HEK293 (cell line): ENCODE measurements around the gene DRAP1.
A peak's percentile ranks its signal among the peaks of the same experiment; 100 is the strongest.

Source experiments
- CTCF ChIA-PET: fragments of 350-600 bp; formaldehyde crosslinking; extraction: SDS; loops from one replicate; lab custom pipeline; 2021; ENCODE audit warnings: antibody characterized with exemption; lab: Yijun Ruan, JAX
- POLR2A ChIA-PET: fragments of 300-600 bp; formaldehyde crosslinking; extraction: SDS; loops from one replicate; lab custom pipeline; 2020; ENCODE audit warnings: antibody characterized with exemption, inconsistent platforms; lab: Yijun Ruan, JAX
- H3K27ac ChIP-seq: fragments of 200-500 bp; sonication (Bioruptor generic); 2 replicates; pipeline ENCODE4 v1.5.1; 2014; ENCODE audit warnings: low read depth, low read length, control low read depth, inconsistent platforms; ENCODE audit errors: extremely low read depth
- H3K36me3 ChIP-seq, 2 experiments: fragments of 200-500 bp in 1 of 2; sonication (Bioruptor generic) in 1 of 2; 1 replicate in 1 of 2; 2 replicates in 1 of 2; pipeline ENCODE4 v1.5.1; 2014 to 2017; ENCODE audit warnings: inconsistent platforms in 2 of 2, low read length in 2 of 2; ENCODE audit not compliant: control insufficient read depth in 2 of 2, insufficient read depth in 1 of 2
- H3K4me1 ChIP-seq: fragments of 200-500 bp; sonication (Bioruptor generic); 2 replicates; pipeline ENCODE4 v1.5.1; 2014; ENCODE audit warnings: mild to moderate bottlenecking, low read length, inconsistent platforms; ENCODE audit not compliant: control insufficient read depth, insufficient read depth
- H3K4me3 ChIP-seq: 2 replicates; pipeline ENCODE4 v1.5.1; 2011; ENCODE audit warnings: low read depth, mild to moderate bottlenecking, control low read depth, low read length, moderate library complexity
- H3K9me3 ChIP-seq: fragments of 200-500 bp; sonication (Bioruptor generic); 2 replicates; pipeline ENCODE4 v1.5.1; 2014; ENCODE audit warnings: low read depth, low read length, inconsistent platforms; ENCODE audit not compliant: control insufficient read depth, insufficient read depth
- EGR2 ChIP-seq: fragments of 450-650 bp; formaldehyde crosslinking; IDR thresholded peaks from 2 replicates; pipeline ENCODE4 v1.5.1; 2016; ENCODE audit warnings: low read depth, missing biosample characterization, missing genetic modification characterization
- IKZF3 ChIP-seq: fragments of 450-650 bp; IDR thresholded peaks from 2 replicates; pipeline ENCODE4 v1.5.0; 2018; ENCODE audit warnings: missing biosample characterization, mild to moderate bottlenecking, missing genetic modification characterization, moderate library complexity
- KLF1 ChIP-seq: fragments of 450-650 bp; formaldehyde crosslinking; IDR thresholded peaks from 2 replicates; pipeline ENCODE4 v1.5.1; 2016; ENCODE audit warnings: missing biosample characterization, missing genetic modification characterization
- KLF9 ChIP-seq: fragments of 450-650 bp; formaldehyde crosslinking; IDR thresholded peaks from 2 replicates; pipeline ENCODE4 v1.5.1; 2016; ENCODE audit warnings: missing biosample characterization, missing genetic modification characterization, low read depth
- MYNN ChIP-seq: fragments of 450-650 bp; formaldehyde crosslinking; IDR thresholded peaks from 2 replicates; pipeline ENCODE4 v1.5.1; 2016; ENCODE audit warnings: missing biosample characterization, missing genetic modification characterization, borderline replicate concordance
- PRDM6 ChIP-seq: fragments of 450-650 bp; formaldehyde crosslinking; IDR thresholded peaks from 2 replicates; pipeline ENCODE4 v1.5.1; 2017; ENCODE audit warnings: missing biosample characterization, missing genetic modification characterization
- SALL2 ChIP-seq: fragments of 450-650 bp; formaldehyde crosslinking; IDR thresholded peaks from 2 replicates; pipeline ENCODE4 v1.5.0; 2017; ENCODE audit warnings: missing biosample characterization, mild to moderate bottlenecking, missing genetic modification characterization, borderline replicate concordance
- ZFHX2 ChIP-seq: fragments of 450-650 bp; formaldehyde crosslinking; conservative IDR thresholded peaks from 2 replicates; pipeline ENCODE4 v1.5.1; 2016; ENCODE audit warnings: missing biosample characterization, missing genetic modification characterization
- ZNF121 ChIP-seq: fragments of 450-650 bp; formaldehyde crosslinking; IDR thresholded peaks from 2 replicates; pipeline ENCODE4 v1.5.1; 2016; ENCODE audit warnings: missing biosample characterization, missing genetic modification characterization
- ZNF202 ChIP-seq: fragments of 450-650 bp; formaldehyde crosslinking; IDR thresholded peaks from 2 replicates; pipeline ENCODE4 v1.5.1; 2016; ENCODE audit warnings: missing biosample characterization, missing genetic modification characterization, borderline replicate concordance
- ZNF341 ChIP-seq: fragments of 450-650 bp; formaldehyde crosslinking; IDR thresholded peaks from 2 replicates; pipeline ENCODE4; 2016; ENCODE audit warnings: low read depth, missing biosample characterization, missing genetic modification characterization
- ZNF473 ChIP-seq: fragments of 450-650 bp; formaldehyde crosslinking; IDR thresholded peaks from 2 replicates; pipeline ENCODE4 v1.5.1; 2017; ENCODE audit warnings: missing biosample characterization, missing genetic modification characterization
- ZNF76 ChIP-seq: fragments of 450-650 bp; formaldehyde crosslinking; IDR thresholded peaks from 2 replicates; pipeline ENCODE4; 2016; ENCODE audit warnings: low read depth, missing biosample characterization, missing genetic modification characterization, borderline replicate concordance
- ZNF768 ChIP-seq: fragments of 450-650 bp; formaldehyde crosslinking; IDR thresholded peaks from 2 replicates; pipeline ENCODE4 v1.5.1; 2018; ENCODE audit warnings: missing biosample characterization, mild to moderate bottlenecking, missing genetic modification characterization
- TF ChIP-seq, protein P1 (sequence below): fragments of 450-650 bp; formaldehyde crosslinking; IDR thresholded peaks from 2 replicates; pipeline ENCODE4 v1.5.1; 2016; ENCODE audit warnings: missing biosample characterization, missing genetic modification characterization, borderline replicate concordance
- TF ChIP-seq, protein P2 (sequence below): fragments of 450-650 bp; formaldehyde crosslinking; IDR thresholded peaks from 2 replicates; pipeline ENCODE4 v1.5.1; 2017; ENCODE audit warnings: missing biosample characterization, mild to moderate bottlenecking, missing genetic modification characterization, moderate library complexity
- TF ChIP-seq, protein P3 (sequence below): fragments of 450-650 bp; formaldehyde crosslinking; IDR thresholded peaks from 2 replicates; pipeline ENCODE4 v1.5.1; 2016; ENCODE audit warnings: missing biosample characterization, missing genetic modification characterization

Gene DRAP1

DNA sequence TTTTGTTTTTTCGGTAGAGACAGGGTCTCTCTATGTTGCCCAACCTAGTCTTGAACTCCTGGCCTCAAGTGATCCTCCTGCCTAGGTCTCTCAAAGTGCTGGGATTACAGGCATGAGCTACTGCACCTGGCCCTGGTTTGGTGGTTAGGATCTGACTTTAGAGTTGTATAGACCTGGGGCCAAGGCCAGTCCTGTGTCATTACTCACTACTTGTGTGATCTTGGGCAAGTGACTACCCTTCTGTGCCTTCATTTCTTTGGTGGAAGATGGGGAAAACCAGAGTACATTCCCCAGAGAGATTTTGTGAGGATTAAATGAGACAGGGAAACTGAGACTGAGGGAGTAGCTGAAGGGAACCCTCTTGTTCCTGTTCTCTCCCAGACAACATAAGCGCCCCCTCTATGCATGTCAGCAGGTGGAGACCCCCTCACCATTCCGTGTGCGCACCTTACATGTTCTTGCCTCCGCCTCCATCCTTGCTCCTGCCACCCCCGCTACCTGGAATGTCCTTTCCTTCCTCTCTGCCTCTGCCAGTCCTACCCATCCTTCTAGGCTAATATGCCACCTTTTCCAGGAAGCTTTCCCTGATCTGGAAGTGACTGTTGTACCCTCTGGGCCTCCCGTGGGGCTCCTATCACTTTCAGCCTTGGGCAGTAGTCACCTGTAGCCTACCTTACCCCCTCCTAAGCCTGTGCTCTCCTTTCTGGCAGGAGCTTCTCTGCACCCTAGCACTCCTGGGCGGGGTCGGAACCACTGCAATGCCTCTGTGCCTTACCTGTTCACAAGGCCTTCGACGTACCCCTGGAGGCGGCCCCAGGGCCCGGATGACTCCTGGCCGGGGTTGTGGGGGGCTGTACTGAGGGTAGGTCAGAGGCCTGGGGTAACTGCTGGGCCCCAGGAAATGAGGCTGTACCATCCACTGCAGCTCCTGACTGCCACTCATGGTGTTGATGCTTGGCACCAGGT, 22.9 kb upstream of the DRAP1 start (continued):
- TF ChIP-seq PRDM6: no peak

DNA sequence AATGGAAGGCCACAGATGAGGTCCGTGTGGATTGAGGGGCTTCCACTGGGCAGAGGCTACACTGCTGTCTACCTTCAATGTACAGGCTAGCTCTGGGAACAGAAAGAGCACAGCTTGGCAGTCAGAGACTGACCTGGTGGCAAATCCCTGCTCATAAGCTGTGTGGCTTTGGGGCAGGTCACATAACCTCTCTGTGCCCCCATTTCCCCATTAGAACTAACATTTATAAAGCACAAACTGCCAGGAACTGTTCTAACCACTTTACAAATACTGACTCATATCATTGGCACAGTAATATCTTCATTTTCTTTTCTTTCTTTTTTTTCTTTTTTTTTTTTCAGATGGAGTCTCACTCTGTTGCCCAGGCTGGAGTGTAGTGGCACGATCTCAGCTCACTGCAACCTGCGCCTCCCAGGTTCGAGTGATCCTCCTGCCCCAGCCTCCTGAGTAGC, 22.2 kb upstream of the DRAP1 start:
- no peak overlapping the region for H3K27ac ChIP-seq
- ChIA-PET CTCF (interaction anchor here (0.5 to 3.5 kb wide), 6 partner anchors 8 to 96 kb away, joined by 3 to 36 read pairs (median 4); partner anchors contain the start of genes CCDC85B, FIBP and MUS81), POLR2A (interaction anchor here (0.6 to 1.0 kb wide), 2 partner anchors 9 to 14 kb away, joined by 3 read pairs; partner anchors contain the start of gene FIBP)
- H3K4me3 ChIP-seq: no peak overlapping the region
- no peak for TF ChIP-seq ZNF473 (tag by site-specific recombination)
- TF ChIP-seq ZNF768 (tag by site-specific recombination): 0 out of 2 replicates have a peak, but pooled peaks have one; percentile 29
- no peak for TF ChIP-seq KLF9
- TF ChIP-seq, protein P1, sequence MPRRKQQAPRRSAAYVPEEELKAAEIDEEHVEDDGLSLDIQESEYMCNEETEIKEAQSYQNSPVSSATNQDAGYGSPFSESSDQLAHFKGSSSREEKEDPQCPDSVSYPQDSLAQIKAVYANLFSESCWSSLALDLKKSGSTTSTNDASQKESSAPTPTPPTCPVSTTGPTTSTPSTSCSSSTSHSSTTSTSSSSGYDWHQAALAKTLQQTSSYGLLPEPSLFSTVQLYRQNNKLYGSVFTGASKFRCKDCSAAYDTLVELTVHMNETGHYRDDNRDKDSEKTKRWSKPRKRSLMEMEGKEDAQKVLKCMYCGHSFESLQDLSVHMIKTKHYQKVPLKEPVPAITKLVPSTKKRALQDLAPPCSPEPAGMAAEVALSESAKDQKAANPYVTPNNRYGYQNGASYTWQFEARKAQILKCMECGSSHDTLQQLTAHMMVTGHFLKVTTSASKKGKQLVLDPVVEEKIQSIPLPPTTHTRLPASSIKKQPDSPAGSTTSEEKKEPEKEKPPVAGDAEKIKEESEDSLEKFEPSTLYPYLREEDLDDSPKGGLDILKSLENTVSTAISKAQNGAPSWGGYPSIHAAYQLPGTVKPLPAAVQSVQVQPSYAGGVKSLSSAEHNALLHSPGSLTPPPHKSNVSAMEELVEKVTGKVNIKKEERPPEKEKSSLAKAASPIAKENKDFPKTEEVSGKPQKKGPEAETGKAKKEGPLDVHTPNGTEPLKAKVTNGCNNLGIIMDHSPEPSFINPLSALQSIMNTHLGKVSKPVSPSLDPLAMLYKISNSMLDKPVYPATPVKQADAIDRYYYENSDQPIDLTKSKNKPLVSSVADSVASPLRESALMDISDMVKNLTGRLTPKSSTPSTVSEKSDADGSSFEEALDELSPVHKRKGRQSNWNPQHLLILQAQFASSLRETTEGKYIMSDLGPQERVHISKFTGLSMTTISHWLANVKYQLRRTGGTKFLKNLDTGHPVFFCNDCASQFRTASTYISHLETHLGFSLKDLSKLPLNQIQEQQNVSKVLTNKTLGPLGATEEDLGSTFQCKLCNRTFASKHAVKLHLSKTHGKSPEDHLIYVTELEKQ (tag by site-specific recombination): no peak
- TF ChIP-seq ZNF202 (tag by site-specific recombination): no peak
- peak; percentile 56; the same call in 1 of the 2 replicates for TF ChIP-seq ZNF121 (tag by site-specific recombination)
- TF ChIP-seq MYNN (tag by site-specific recombination): no peak
- no peaks in the 10 kb centered on the region for H3K4me1 ChIP-seq
- no peaks in the 10 kb centered on the region for H3K9me3 ChIP-seq
- peaks cover 0 to 3% of the 10 kb centered on the region in 2 experiments; a peak in 1 of 3 replicates for H3K36me3 ChIP-seq

- peak overlapping the region; percentile 25; the same call in 1 of the 2 replicates for H3K27ac ChIP-seq
- ChIA-PET CTCF (interaction anchor here (0.6 to 3.5 kb wide), 8 partner anchors 8 to 280 kb away, joined by 3 to 36 read pairs (median 6); partner anchors contain the start of genes CCDC85B, FIBP and MUS81), POLR2A (interaction anchor here (0.7 to 4.9 kb wide), 2 partner anchors 9 to 787 kb away, joined by 3 to 74 read pairs; partner anchors contain the start of genes CCDC85B, FIBP and TM7SF2)
- H3K4me1 ChIP-seq: no peaks in the 10 kb centered on the region
- H3K36me3 ChIP-seq: peaks cover 0 to 3% of the 10 kb centered on the region in 2 experiments; a peak in 1 of 3 replicates
- TF ChIP-seq KLF1 (no peak), ZNF76 (tag by site-specific recombination) (peak; percentile 92), ZFHX2 (tag by site-specific recombination) (peak; percentile 53), ZNF341 (tag by site-specific recombination) (0 out of 2 replicates have a peak, but pooled peaks have one; percentile 25), SALL2 (tag by site-specific recombination) (no peak), IKZF3 (tag by site-specific recombination) (peak; percentile 82; the same call in 1 of the 2 replicates), EGR2 (tag by site-specific recombination) (0 out of 2 replicates have a peak, but pooled peaks have one; percentile 17)
- TF ChIP-seq, protein P2, sequence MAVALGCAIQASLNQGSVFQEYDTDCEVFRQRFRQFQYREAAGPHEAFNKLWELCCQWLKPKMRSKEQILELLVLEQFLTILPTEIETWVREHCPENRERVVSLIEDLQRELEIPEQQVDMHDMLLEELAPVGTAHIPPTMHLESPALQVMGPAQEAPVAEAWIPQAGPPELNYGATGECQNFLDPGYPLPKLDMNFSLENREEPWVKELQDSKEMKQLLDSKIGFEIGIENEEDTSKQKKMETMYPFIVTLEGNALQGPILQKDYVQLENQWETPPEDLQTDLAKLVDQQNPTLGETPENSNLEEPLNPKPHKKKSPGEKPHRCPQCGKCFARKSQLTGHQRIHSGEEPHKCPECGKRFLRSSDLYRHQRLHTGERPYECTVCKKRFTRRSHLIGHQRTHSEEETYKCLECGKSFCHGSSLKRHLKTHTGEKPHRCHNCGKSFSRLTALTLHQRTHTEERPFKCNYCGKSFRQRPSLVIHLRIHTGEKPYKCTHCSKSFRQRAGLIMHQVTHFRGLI (tag by site-specific recombination): peak; percentile 44; the same call in 1 of the 2 replicates
- TF ChIP-seq, protein P3, sequence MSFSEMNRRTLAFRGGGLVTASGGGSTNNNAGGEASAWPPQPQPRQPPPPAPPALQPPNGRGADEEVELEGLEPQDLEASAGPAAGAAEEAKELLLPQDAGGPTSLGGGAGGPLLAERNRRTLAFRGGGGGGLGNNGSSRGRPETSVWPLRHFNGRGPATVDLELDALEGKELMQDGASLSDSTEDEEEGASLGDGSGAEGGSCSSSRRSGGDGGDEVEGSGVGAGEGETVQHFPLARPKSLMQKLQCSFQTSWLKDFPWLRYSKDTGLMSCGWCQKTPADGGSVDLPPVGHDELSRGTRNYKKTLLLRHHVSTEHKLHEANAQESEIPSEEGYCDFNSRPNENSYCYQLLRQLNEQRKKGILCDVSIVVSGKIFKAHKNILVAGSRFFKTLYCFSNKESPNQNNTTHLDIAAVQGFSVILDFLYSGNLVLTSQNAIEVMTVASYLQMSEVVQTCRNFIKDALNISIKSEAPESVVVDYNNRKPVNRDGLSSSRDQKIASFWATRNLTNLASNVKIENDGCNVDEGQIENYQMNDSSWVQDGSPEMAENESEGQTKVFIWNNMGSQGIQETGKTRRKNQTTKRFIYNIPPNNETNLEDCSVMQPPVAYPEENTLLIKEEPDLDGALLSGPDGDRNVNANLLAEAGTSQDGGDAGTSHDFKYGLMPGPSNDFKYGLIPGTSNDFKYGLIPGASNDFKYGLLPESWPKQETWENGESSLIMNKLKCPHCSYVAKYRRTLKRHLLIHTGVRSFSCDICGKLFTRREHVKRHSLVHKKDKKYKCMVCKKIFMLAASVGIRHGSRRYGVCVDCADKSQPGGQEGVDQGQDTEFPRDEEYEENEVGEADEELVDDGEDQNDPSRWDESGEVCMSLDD (tag by site-specific recombination): no peak
- H3K9me3 ChIP-seq: no peaks in the 10 kb centered on the region
- H3K4me3 ChIP-seq: peak overlapping the region; percentile 62
Observed at GRCh38 chr11:65898656-65899355, 20.4 kb upstream of the DRAP1 start.
